ENCODE results near the gene CHRNA4. TPM values are rescaled to one million over a fixed set of nuclear protein-coding genes. Genes with fewer than 3 reads are reported as not detected.

CHRNA4 gene
- total and polyA plus RNA-seq, 10 of the 15 experiments (the other 5 are each of a cell fraction or from before 2014, with no cell fraction given), result 0.04 to 0.41 (median 0.06) TPM; not detected in 5

GRCh38 chr20:63313349-63314014 is 47.7 kb downstream of the CHRNA4 start (continued):
- TF ChIP-seq ZBTB40 (IDR thresholded peaks at IDR 0.05; ENCODE audit: borderline replicate concordance), result no peak
- no peak for TF ChIP-seq CEBPB (IDR thresholded peaks at IDR 0.05; ENCODE audit: borderline replicate concordance in 1 of 2, low read depth in 2 of 2, low read length in 2 of 2)
- no peak for TF ChIP-seq MTA2 (IDR thresholded peaks at IDR 0.05; ENCODE audit: low read depth)
- no peak for TF ChIP-seq KLF5 (IDR thresholded peaks at IDR 0.05; ENCODE audit: partially characterized antibody)

DNA sequence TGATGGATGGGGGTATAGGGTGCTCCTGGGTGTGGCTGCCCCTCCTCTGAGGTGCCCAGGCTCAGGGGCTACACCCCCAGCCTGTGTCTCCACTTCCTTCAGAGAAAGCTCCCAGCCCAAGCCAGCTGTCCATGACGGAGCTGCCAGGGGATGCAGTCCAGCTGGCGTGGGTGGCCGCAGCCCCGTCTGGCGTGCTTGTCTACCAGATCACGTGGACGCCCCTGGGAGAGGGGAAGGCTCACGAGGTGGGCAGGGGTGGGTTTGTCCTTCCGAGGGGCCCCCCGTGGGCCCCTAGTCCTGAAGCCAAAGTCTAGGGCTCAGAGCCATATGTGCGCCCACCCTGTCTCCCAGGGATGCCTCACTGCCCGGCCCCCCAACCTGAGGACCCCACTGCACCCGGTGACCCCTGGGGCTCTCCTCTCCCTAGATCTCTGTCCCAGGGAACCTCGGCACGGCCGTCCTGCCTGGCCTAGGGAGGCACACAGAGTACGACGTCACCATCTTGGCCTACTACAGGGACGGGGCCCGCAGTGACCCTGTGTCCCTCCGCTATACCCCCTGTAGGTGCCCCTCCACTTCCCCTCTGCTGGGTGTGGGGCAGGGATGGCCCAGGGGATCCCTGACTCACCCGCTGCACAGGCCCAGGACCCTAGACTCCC is 48.3 kb downstream of the CHRNA4 start:
- intact Hi-C loops (cut with micrococcal nuclease; ENCODE audit: unreplicated experiment), result no loop called here
- H3K4me1 ChIP-seq (ENCODE audit: control insufficient read depth, insufficient read depth, low read length), result no peaks in the 10 kb centered on the region

More for the DNA sequence above, 48.3 kb downstream of the CHRNA4 start:
- no peaks in the 10 kb centered on the region for H3K27me3 ChIP-seq (replicated peaks in 1 of 2; ENCODE audit: control insufficient read depth in 2 of 2, insufficient read depth in 2 of 2, low read length in 1 of 2)
- TF ChIP-seq RAD21 (IDR thresholded peaks at IDR 0.05; ENCODE audit: insufficient read depth, low read depth, low read length) (no peak), ZZZ3 (IDR thresholded peaks at IDR 0.05; ENCODE audit: control insufficient read depth, insufficient read length, low read depth) (no peak)
- H3K79me2 ChIP-seq (ENCODE audit: control insufficient read depth, insufficient read depth, low read length), result no peaks in the 10 kb centered on the region
- ChIA-PET SMC1A (ENCODE audit: uncharacterized antibody, unreplicated experiment) (no interaction called here), CTCF (interaction anchor here (0.6 kb wide), 1 partner anchor 490 kb away, joined by 3 read pairs; no protein-coding TSS in a partner anchor), RAD21 (ENCODE audit: unreplicated experiment) (no interaction called here), POLR2A (no interaction called here)
- no peak overlapping the region for H3K4me2 ChIP-seq (ENCODE audit: control insufficient read depth, insufficient read depth)
- H3K9ac ChIP-seq (ENCODE audit: control insufficient read depth, insufficient read depth, low read length), result no peak overlapping the region
- no TSS peak for BruUV-seq (replicated peaks)
- no peak overlapping the region for H3K4me3 ChIP-seq
- H4K20me1 ChIP-seq (ENCODE audit: control insufficient read depth, insufficient read depth), result no peaks in the 10 kb centered on the region
- H3K27ac ChIP-seq (ENCODE audit: control insufficient read depth, insufficient read depth), result no peak overlapping the region
- ATAC-seq, result no peak
- no peak overlapping the region for H2AFZ ChIP-seq (ENCODE audit: control insufficient read depth, low read depth, low read length)
- DNase-seq (ENCODE audit: low read depth, low spot score), result no peak
- no peak for FAIRE-seq
- no peaks in the 10 kb centered on the region for H3K9me3 ChIP-seq (replicated peaks; ENCODE audit: control insufficient read depth, insufficient read depth, low read length)
- in situ Hi-C loops (cut with MboI), result no loop called here
- WGBS (ENCODE audit: insufficient coverage, insufficient replicate concordance, low lambda C conversion rate, missing lambda C conversion rate), result 28% methylated on average over 22 of the region's 22 CpGs
- no peaks in the 10 kb centered on the region for H3K36me3 ChIP-seq (ENCODE audit: control insufficient read depth in 2 of 2, insufficient read depth in 2 of 2, low read length in 1 of 2)
